GM12891 (cell line): ENCODE measurements around the gene CHRM5.

Experiments used
- POLR2A ChIP-seq: IDR thresholded peaks from 2 replicates; pipeline ENCODE4 v1.6.1; 2011; ENCODE audit warnings: low read depth, low read length, control low read depth
- POLR2AphosphoS5 ChIP-seq: IDR thresholded peaks from 2 replicates; pipeline ENCODE4 v1.6.1; 2011; ENCODE audit warnings: low read depth, low read length, control low read depth
- POU2F2 ChIP-seq: IDR thresholded peaks from 2 replicates; pipeline ENCODE4 v1.6.1; 2011; ENCODE audit warnings: low read depth, mild to moderate bottlenecking, control low read depth, low read length, moderate library complexity
- TAF1 ChIP-seq: IDR thresholded peaks from 2 replicates; pipeline ENCODE4 v1.6.1; 2011; ENCODE audit warnings: low read depth, low read length, control low read depth

DNA sequence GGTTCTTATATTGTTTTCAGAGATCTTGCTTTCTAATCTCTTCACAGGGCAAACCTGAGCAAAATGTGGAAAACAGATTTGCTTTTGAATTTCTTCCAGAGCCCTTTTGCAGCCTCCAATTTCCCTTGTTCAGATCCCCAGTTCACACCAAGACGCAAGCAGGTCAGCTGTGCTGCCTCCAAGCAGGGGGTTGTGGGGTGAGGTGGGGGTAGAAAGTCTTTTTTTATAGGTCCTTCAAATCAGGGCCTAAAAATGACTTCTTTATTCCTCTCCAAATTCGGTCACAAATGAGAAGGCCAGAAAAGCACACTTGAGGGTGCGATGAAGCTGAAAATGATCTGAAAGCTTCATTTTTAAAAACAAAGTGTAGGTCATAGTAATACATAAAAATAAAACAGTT, 97.0 kb downstream of the CHRM5 start:
- no peak for TF ChIP-seq POLR2AphosphoS5
- TF ChIP-seq POLR2A, result no peak
- no peak for TF ChIP-seq POU2F2
- no peak for TF ChIP-seq TAF1
